GM18502 (cell line): Measurements from ENCODE around the gene IGSF3.
"Not testable (repeated sequence)": the region's sequence is repeated elsewhere in the genome, so short reads cannot be mapped to it uniquely, and the experiment has no call there.

ENCODE experiments used
- ATAC-seq: cut with Tn5 transposase; IDR thresholded peaks from one replicate; pipeline ENCODE4 v1.9.1; 2021; ENCODE audit warnings: mild to moderate bottlenecking; ENCODE audit not compliant: unreplicated experiment, poor library complexity

IGSF3 gene

DNA sequence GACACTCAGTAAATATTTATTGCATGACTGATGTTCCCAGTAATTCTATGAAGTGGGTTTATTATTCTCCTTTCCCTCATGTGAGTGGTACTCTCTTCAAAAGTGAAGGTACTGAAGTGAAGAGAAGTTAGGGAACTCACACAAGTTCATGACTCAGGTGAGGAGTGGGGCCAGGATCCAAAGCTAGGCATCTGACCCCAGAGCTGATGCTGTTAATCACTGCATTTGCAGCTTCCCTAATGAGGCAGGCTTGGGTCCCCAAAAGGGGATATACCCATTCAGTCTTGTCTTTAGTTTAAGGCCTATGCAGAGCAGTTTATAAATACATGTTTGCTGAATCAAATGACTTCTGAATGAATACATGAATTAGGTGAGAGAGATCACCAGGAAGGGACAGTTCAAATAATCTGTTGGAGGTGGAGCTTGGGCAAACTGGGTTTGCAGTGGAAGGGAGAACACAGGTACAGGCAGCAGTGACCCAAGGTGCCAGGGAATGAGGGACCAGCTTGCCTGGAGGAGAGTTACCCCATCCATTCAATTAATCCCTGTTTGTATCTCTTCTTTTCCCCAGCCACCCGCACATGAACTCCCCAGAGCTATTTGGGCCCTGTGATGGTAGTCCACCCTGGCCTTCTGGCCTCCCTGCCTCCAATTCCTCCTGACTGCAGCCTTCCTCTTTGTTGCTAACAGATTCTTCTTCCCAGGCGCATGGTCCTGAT, 98.7 kb downstream of the IGSF3 start:
- no peak for ATAC-seq

DNA sequence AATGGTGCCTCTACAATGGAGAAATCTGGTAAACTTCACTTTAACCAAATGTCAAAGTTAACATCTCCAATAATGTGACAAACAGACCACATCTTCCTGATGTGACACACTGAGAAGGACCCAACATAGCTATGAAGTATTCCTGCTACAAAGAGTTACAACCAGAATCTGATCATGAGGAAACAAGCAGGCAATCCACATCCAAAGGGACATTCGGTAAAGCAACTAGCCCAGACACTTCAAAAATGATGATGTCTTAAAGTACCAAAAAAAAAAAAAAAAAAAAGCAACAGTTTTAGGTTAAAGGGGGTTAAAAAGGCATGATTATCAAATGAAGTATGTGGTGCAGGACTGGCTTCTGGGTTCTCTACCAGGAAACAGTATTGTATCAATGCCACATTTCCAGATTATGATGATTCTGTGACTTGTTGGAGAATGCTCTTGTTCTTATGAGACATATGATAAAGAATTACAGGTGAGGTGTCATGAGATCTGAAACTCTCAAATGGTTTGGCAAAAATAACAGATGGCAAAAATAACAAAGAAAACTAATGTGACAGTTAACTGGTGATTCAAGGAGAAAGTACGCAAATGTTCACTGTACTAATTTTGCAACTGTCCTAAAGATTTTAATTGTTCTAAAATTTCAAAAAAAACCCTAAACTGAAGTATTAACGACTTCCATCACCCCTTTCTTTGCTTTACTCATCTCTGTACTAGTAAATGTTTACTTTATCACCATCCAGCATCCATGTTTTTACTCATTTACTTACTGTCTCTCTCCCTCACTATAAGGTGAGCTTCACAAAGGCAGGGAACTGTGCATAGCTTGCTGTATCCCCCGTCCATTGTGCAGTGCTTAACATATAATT, 99.5 kb downstream of the IGSF3 start:
- no peak for ATAC-seq

DNA sequence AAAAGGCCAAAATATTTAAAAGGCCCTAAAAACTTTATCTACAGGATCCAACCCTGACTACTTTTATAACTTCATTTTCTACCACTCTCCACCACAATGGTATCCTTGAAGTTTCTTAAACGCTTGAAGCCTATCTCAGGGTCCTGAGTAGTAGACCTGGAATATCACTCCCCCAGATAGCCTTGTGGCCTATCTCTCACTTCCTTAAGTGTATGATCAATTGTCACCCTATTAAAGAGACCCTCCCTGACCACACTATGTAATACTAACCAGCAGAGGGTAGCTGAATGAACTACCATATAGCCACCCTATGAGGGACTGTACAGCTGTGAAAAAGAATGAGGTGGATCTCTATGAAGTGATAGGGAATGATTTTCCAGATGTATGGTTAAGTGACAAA, 102.3 kb downstream of the IGSF3 start:
- ATAC-seq, result no peak

DNA sequence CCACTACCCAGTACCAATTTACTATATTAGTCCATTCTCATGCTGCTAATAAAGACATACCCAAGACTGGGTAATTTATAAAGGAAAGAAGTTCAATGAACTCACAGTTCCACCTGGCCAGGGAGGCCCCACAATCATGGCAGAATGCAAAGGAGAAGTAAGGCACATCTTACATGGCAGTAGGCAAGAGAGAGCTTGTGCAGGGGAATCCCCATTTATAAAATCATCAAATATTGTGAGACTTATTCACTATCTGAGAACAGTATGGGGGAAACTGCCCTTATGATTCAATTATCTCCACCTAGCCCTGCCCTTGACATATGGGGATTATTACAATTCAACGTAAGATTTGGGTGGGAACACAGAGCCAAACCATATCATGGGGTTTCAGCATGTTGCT, 103.1 kb downstream of the IGSF3 start:
- no peak for ATAC-seq

DNA sequence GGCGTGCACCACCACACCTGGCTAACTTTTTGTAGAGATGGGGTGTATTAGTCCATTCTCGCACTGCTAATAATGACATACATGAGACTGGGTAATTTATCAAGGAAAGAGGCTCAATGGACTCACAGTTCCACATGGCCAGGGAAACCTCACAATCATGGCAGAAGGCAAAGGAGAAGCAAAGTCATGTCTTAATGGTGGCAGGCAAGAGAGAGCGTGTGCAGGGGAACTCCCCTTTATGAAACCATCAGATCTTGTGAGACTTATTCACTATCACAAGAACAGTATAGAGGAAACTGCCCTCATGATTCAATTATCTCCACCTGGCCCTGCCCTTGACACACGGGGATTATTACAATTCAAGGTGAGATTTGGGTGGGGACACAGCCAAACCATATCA, 105.1 kb downstream of the IGSF3 start:
- ATAC-seq, result not testable (repeated sequence)

DNA sequence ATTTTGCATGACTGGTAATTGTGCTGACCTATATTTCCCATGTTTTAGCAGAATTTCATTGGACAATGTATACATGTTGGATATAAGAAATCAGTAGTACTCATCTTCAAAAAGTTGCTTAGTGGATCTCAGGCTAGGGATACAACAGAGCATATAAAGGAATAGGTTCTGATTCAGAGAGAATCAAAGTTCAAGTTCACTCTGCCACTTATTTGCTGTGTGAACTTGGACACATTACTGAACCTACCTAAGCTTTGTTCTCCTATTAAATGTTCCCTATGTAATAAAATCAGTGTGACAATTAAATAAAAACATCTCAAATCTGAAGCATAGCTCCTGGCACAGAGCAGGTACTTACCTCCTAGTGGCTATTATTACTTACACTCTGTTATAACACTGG, 106.0 kb downstream of the IGSF3 start:
- no peak for ATAC-seq

DNA sequence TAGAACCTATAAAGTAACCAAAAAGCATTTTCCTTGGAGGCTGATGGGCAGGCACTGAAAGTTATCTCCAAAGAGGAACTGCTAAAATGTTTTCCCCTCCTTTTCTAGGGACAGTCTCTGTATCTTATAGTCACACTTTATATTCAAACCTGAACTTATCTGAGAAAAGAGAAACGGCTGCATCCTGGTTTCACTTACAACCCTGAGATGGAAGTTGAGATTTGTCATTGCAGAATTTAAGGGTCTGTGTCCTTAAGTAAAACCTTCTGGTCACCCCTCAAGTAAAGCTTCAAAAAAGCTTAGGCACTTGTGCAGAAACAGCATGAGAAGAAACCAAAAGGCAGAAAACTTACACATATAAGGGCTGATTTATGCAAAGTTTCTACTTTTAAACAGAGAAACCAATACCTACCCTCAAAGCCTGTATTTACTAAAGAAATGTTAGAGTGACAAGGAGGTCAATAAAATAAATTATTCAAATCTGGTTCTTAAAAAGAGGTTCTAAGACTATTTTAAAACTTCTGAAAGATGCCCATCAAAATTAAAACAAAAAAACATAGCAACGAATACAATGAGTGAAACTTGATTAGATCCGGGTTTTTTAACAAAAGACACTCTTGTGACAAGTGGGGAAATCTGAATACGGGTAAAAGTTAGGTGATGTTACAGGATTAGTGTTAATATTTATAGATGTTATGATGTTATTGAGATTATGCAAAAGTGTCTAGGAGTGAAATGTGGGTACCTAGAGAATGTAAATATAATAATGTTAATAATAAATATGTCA, 106.6 kb downstream of the IGSF3 start:
- ATAC-seq, result peak; percentile 26

DNA sequence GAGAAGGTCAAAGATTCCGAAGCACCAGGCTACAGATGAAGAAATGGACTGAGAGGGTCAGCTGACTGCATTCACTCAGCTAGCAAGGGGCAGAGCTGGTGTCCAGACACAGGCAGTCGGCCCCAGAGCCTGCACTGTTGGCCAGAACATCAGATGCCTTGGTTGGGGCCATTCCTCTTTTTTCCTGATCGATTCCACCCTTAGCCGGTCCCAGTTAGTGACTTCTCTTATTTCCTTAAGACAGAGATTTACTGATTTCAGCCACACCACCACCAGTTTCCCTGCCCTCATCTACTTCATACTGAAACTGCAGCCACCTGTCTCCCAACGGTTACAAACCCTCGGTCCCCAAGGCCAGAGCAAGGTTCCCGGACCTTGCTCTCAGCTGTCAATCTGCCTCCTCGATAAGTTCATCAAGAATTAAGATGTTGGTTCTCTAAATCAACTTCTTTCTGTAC, 108.2 kb downstream of the IGSF3 start:
- peak; percentile 43 for ATAC-seq

DNA sequence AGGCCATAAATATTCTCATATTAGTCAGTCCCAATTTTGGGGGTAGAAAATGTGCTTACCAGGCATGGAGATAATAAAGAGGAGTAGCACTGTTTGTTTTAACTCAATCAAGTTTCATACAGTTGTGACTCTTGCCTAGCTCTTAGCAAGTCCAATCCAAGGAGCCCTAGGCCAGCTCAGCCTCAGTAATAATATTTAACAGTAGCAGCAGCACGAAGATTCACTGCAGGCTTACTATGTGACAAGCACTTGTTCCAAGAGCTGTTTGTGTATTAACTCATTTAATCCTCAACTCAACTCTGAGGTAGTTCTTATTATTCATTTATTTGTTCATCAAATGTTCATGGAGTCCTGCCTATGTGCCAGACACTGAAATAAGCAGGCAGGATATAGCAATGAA, 109.0 kb downstream of the IGSF3 start:
- no peak for ATAC-seq

DNA sequence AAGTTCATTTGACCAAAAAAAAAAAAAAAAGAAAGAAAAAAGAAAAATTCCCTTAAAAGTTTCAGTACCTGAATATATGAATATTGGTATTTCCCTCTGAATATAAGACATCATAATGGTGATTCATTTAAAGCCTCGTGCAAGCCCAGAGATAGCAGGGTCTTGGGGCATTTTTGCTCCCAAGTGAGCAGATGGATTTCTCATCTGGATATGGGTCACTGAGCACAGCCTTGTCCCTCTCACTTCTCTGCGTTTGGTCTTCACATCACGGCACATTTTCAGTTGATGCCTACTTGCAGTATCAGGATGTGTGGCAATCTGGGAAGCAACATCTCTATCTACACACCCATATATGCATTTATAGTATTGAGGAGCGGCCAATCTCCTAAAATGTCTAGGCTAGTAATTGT, 109.4 kb downstream of the IGSF3 start:
- ATAC-seq, result no peak

DNA sequence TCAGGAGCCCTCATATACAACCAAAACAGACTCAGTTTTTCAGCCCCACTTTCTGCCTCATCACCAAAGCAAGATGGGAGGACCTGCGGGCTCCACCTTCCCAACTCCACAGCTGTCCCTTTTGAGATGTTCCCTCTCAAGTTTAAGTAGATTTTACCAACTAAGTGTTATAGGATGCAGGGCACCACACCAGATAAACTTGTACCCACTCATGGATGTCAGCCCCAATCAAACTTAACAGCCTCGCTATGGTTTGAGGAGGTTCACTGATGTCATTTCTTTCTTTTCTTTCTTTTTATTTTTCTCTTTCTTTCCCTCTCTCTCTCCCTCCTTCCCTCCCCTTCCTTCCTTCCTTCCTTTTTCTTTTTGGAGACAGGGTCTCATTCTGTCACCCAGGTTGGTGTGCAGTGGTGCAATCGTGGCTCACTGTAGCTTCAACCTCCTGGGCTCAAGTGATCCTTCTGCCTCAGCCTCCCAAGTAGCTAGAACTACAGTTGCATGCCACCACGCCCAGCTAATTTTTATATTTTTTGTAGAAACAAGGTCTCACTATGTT, 110.1 kb downstream of the IGSF3 start:
- no peak for ATAC-seq

DNA sequence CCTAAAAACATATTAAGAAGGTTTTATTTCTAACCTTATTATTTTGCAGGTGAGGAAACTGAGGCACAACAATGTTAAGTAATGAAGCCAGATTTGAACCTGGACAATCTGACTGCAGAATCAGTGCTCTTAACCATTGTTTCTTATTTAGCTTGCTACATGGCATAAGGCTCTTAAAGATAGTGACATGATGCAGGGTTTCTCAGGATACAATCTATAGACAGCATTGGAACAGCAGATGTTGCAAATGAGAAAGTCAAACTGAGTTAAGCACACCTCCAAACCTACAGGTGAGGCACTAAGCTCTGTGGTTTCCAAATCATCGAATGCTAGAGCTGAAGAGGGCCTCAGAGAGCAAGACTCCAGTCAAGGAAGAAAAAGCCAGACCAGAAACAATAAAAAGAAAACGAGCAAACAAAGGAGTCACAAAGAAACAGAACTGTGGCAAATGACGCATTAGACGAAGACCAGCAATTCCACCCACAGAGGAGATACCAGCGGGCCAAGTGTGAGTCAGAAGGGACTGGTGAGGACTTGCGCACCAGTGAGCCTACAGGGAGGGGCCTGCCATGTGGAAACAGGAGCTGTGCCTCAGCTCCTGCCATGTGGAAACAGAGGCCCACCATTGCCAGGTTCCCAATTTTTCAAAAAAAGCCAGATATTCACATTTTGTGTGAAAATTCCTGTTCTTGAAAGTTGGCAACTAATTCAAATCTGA, 111.1 kb downstream of the IGSF3 start:
- peak; percentile 66 for ATAC-seq

DNA sequence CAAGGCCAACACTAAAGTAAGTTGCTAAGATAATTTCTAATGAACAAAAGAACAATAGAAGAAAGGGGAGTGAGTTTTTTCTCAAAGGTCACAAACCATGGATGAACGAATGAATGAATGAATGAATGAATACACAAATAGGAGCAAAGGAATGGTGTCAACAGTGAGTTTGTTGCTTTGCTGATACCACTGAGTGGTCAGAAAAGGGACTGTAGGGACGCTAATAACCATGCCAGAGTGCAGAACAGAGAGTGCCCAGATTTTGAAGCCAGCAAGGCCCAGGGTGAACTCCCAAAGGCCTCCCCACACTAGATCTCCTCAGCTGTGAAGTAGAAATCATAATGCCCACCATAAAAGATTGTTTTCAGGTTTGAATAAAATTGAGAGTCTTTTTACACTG, 112.6 kb downstream of the IGSF3 start:
- ATAC-seq, result no peak

DNA sequence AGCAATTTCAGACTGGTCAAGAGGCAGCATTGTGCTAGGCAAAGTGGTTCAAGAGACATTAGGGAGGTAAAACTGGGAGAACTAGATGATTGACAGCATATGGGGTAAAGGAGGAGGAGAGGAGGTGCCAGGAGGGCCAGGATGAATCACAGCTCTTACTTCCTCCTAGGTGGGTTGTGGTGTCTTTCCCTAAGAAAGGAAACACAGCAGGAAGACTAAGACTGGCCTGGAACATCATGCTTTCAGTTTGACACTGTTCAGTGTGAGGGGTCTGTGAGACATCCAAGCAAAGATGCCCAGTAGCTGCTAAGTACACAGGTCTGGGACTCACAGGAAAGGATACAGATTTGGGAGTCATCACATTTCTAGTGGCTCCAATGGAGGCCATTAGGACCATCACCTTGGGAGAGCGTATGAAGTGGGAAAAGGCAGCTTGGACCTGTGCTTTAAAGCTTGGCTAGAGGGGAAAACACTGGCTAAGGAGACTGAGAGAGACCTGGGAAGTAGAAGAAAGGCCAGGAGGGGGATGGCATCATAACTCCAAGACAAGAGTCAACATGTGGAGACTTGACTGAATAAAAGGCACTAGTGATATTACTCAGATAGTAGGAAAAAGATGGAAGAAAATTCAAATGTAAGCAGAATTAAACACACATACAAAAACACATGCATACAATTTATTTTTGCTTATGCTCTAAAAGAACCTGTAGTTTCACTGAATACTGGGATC, 114.0 kb downstream of the IGSF3 start:
- no peak for ATAC-seq

DNA sequence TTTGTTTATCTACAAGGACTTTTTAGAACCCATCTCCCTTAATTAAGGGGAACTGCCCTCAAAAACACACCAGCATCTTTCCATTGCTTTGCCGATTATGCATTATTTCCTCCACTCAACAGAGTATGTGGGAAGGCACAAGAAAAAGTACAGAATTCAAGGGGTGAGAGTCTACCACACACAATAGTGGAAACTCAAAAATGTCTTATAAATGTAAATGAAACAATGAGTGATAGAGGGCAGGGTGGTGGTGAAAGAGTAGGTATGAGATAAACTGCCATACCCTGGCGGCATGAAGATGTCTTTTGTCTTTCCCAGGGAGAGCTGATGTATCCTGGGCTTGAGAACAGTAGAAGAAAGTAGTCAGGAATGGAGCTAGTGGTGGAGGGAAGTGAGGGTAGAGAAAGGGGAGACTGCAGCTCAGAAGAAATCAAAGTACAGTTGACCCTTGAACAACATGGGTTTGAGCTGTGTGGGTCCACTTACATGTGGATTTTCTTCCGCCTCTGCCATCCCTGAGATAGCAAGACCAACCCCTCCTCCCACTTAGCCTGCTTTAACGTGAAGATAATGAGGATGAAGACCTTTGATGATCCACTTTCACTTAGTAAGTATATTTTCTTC, 121.1 kb downstream of the IGSF3 start:
- ATAC-seq, result no peak

DNA sequence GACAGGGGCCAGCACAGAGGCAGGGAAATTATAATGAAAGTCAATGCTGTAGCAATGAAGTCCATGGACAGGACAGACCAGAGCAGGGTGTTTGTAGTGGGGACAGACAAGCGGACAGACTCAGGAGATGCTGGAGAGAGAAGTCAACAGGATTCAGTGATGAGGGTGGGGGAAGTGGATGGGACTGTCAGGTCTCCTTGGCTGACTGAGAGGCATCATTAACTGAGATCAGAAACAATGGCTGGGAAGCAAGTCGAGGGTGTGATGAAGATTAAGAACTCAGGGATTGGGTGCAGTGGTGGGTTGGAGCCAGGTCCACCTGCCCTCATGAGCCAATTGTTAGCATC, 122.2 kb downstream of the IGSF3 start:
- peak; percentile 4 for ATAC-seq

DNA sequence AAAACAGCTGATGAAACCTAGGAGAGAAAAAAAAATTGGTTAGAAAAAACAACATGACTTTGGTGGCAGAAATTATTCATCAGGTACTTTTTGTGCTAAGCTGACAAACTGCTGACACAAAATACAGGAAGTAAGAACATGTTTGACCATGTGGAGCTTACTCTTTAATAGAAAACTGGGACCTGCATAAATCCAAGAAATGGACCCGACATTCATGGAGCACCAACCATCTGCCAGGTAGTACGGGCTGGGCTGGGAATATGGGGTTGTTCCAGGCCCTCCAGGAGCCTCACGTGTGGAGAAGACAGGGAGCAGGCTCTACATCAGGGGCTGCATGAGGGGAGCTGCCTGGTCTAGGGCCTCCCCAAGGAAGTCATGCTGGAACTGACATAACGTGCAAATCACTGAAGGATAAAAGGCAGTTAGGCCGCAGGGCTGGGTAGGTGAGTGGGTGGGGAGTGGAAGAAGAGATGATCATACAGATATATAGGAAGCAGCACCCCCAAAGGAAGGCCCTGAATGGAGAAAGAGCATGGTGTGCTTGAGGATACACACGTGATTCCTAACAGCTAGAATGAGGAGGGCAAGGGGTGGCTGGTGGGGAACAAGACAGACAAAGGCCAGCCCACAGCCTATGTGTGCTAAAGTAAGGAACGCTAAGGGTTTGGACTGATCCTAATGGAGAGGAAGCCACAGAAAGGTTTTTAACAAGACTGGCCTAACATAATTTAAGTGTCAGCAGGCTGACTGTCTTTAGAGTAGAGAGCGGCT, 122.8 kb downstream of the IGSF3 start:
- peak; percentile 63 for ATAC-seq

DNA sequence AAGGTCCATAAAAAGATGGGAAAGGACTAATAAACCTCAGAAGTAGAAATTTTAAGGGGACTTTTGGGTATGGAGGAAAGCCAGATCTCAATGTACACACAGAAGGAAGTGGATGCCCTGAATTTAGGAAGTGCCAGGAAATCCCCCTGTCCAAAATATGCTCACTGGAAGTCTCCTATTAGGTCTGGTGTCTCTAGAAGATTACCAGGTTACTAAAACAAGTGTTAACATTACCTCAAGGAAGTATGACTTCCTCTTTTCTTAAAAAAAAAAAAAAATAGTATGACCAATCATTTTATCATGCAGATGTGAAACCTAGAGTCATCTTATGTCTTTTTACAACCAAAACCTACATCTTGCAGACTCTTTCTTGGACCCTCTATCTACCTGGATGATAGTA, 127.4 kb downstream of the IGSF3 start:
- ATAC-seq, result peak; percentile 50
